Lung (tissue), 12 donors: ENCODE results near the gene OR2V1. TPM values are rescaled to one million over a fixed set of nuclear protein-coding genes. Genes with fewer than 3 reads are reported as not detected.

Source experiments
- ATAC-seq: fragments of 200-7000 bp; cut with Tn5 transposase; one replicate; pipeline ENCODE4 v1.9.1; 2020; ENCODE audit warnings: moderate number of reproducible peaks; ENCODE audit not compliant: insufficient read depth, low FRiP score
- DNase-seq, 3 donors: peaks; one replicate each; pipeline ENCODE4 v3.0.0-alpha.2; 2013 to 2017
- H3K27ac ChIP-seq, 2 donors: one replicate each; pipeline ENCODE4 v1.5.1; 2013; ENCODE audit warnings: mild to moderate bottlenecking in 2 of 2, moderate library complexity in 2 of 2, control low read depth in 1 of 2, inconsistent platforms in 1 of 2, low read depth in 1 of 2, low read length in 1 of 2
- H3K27me3 ChIP-seq, 3 donors: one replicate each; pipeline ENCODE4 v1.5.1; 2013; ENCODE audit warnings: low read length in 2 of 3; ENCODE audit not compliant: control insufficient read depth in 3 of 3, insufficient read depth in 3 of 3
- H3K36me3 ChIP-seq, 4 donors: one replicate each; pipeline ENCODE4 v1.5.1; 2013; ENCODE audit warnings: low read length in 4 of 4, mild to moderate bottlenecking in 1 of 4, moderate library complexity in 1 of 4; ENCODE audit not compliant: control insufficient read depth in 4 of 4, insufficient read depth in 4 of 4
- H3K4me1 ChIP-seq, 5 donors: one replicate each; pipeline ENCODE4 v1.5.1; 2013; ENCODE audit warnings: low read length in 5 of 5, mild to moderate bottlenecking in 2 of 5, moderate library complexity in 1 of 5; ENCODE audit not compliant: control insufficient read depth in 5 of 5, insufficient read depth in 5 of 5
- H3K4me3 ChIP-seq: one replicate; pipeline ENCODE4 v1.5.1; 2013; ENCODE audit warnings: mild to moderate bottlenecking, control low read depth, moderate library complexity
- H3K9ac ChIP-seq, 2 donors: one replicate each; pipeline ENCODE4 v1.5.1; 2013; ENCODE audit warnings: low read length in 2 of 2, control low read depth in 1 of 2; ENCODE audit not compliant: insufficient read depth in 1 of 2
- H3K9me3 ChIP-seq, 4 donors: one replicate each; pipeline ENCODE4 v1.5.1; 2013; ENCODE audit warnings: low read length in 3 of 4, mild to moderate bottlenecking in 1 of 4, moderate library complexity in 1 of 4; ENCODE audit not compliant: control insufficient read depth in 4 of 4, insufficient read depth in 3 of 4
- WGBS, 2 donors: extraction: QIAGEN DNeasy Blood & Tissue Kit; methylation state at CpG; one replicate each; pipeline ENCODE4 v1.1.7; 2013; 5-methylcytosine and 5-hydroxymethylcytosine counted together
- polyA plus RNA-seq, 2 donors: library from polyadenylated mRNA; stranded (reverse); fragments of 200-250 nt; gene quantifications; one replicate each; pipeline ENCODE4 v1.2.1, GENCODE V29; 2013
- total RNA-seq, 2 donors: library from RNA; depleted of rRNA in 1 of 2; stranded (reverse); fragments of >200 nt in 1 of 2; gene quantifications; one replicate each; pipeline ENCODE4 v1.2.1, GENCODE V29; 2014 to 2021
- TF ChIP-seq, protein P1 (sequence below): IDR thresholded peaks from 2 replicates; pipeline ENCODE4 v1.5.1; 2012; ENCODE audit warnings: mild to moderate bottlenecking; ENCODE audit errors: control extremely low read depth, extremely low read depth
- donor health status: control.
- donor health status: control.
- donor health status: Bipolar disorder and iron deficiency.
- donor health status: healthy.
- donor health status: DM: yes; HTN: yes; CAD: no.

Gene OR2V1
- total and polyA plus RNA-seq, 4 donors = not detected

DNA sequence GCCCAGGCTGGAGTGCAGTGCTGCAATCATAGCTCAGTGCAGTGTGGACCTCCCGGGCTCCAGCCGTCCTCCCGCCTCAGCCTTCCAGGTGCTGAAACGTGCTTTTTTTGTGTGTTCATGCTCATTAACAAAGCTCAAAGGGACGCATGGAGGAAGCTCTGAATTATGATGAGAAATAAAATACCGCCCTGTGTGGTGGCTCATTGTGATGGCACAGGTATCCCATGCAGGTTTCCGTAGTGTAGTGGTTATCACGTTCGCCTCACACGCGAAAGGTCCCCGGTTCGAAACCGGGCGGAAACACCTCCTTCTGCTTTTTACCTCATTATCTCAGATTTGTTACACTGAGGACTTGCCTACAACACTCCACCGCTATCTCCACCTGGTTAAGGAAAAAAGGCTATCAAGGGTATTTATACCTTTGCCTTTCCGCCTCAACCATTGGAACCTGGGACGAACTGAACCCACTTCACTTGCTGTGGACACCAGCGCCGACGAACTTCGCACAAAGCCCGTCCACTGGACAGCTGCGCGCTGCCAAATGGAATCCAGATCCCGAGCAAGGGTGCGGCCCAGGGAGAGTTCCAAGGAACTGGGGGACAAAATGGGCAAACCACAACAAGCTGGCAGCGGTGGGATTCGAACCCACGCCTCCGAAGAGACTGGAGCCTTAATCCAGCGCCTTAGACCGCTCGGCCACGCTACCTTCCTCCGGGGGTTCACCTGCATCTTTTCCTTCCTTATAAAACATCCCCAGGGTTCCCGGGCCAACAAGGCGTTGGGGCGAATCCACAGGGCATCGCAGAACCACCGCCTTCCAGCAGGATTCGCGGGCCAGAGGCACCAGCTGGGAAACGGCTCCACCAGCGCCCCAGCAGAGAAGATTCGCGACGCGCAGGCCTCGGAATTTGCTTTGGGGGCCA is 42.7 kb upstream of the OR2V1 start:
- H3K9me3 ChIP-seq = peaks cover 0 to 3% (median 0%) of the 10 kb centered on the region in 4 donors
- TF ChIP-seq, protein P1, sequence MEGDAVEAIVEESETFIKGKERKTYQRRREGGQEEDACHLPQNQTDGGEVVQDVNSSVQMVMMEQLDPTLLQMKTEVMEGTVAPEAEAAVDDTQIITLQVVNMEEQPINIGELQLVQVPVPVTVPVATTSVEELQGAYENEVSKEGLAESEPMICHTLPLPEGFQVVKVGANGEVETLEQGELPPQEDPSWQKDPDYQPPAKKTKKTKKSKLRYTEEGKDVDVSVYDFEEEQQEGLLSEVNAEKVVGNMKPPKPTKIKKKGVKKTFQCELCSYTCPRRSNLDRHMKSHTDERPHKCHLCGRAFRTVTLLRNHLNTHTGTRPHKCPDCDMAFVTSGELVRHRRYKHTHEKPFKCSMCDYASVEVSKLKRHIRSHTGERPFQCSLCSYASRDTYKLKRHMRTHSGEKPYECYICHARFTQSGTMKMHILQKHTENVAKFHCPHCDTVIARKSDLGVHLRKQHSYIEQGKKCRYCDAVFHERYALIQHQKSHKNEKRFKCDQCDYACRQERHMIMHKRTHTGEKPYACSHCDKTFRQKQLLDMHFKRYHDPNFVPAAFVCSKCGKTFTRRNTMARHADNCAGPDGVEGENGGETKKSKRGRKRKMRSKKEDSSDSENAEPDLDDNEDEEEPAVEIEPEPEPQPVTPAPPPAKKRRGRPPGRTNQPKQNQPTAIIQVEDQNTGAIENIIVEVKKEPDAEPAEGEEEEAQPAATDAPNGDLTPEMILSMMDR = no peak
- ATAC-seq (no peak), DNase-seq (no peak)
- no peaks in the 10 kb centered on the region for H3K36me3 ChIP-seq
- H3K27ac ChIP-seq = no peak overlapping the region
- 5 to 7% methylated on average over 50 of the region's 50 CpGs for WGBS, 2 donors
- H3K27me3 ChIP-seq = peaks cover 3 to 72% (median 61%) of the 10 kb centered on the region in 3 donors
- H3K4me3 ChIP-seq = no peak overlapping the region
- peaks cover 0 to 8% (median 7%) of the 10 kb centered on the region in 5 donors for H3K4me1 ChIP-seq
- no peak overlapping the region for H3K9ac ChIP-seq

DNA sequence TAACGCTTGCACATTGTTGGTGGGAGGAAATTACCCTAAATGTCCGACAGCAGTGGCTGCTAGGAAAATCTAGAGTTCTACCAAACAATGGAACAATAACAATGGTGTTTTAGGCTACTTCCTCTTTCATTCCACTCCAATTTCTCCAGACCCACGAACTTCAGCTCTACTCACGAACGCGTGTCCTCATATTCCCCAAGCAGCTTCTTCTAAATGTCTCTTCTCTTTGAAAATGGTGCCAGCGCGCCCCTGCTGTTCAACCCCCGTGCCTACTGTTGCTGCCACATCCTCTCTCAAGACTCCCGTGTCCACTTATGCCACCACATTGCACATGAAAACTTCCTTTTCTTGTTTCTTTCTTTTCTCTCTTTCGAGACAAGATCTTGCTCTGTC is 42.1 kb upstream of the OR2V1 start:
- no peak for ATAC-seq
- H3K27ac ChIP-seq = no peak overlapping the region
- H3K4me1 ChIP-seq = peaks cover 0 to 8% (median 7%) of the 10 kb centered on the region in 5 donors
- H3K27me3 ChIP-seq = peaks cover 3 to 79% (median 68%) of the 10 kb centered on the region in 3 donors
- H3K4me3 ChIP-seq = no peak overlapping the region
- no peaks in the 10 kb centered on the region for H3K36me3 ChIP-seq
- no peak overlapping the region for H3K9ac ChIP-seq
- no peak for DNase-seq
- 8 to 12% methylated on average over 11 of the region's 11 CpGs for WGBS, 2 donors
- TF ChIP-seq, protein P1 = no peak
- H3K9me3 ChIP-seq = peaks cover 0 to 3% (median 0%) of the 10 kb centered on the region in 4 donors

DNA sequence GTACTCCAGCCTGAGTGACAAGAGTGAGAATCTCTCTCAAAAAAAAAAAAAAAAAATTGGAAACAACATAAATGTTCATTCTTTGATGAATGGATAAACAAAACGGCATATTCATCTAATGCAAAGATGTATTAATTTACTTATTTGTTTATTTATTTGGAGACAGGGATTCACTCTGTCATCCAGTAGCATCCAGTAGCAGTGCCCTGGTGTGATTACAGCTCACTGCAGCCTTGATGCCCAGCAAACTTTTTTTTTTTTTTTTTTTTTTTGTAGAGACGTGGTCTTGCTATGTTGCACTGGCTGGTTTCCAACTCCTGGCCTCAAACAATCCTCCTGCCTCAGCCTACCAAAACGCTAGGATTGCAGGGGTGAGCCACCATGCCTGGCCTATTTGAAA is 40.8 kb upstream of the OR2V1 start:
- no peak for ATAC-seq
- 49 to 52% methylated on average over 3 of the region's 3 CpGs for WGBS, 2 donors
- peaks cover 0 to 86% (median 80%) of the 10 kb centered on the region in 3 donors for H3K27me3 ChIP-seq

More for the DNA sequence above, 40.8 kb upstream of the OR2V1 start:
- no peaks in the 10 kb centered on the region for H3K36me3 ChIP-seq
- no peak overlapping the region for H3K4me3 ChIP-seq
- peaks cover 0 to 3% (median 0%) of the 10 kb centered on the region in 4 donors for H3K9me3 ChIP-seq
- H3K27ac ChIP-seq = no peak overlapping the region
- TF ChIP-seq, protein P1 = no peak
- no peak for DNase-seq
- peaks cover 0 to 8% (median 7%) of the 10 kb centered on the region in 5 donors for H3K4me1 ChIP-seq
- H3K9ac ChIP-seq = no peak overlapping the region
